SK-N-MC (cell line): ENCODE results near the gene GPC5.

Experiments
- DNase-seq: peaks from one replicate; pipeline ENCODE4 v3.0.0-alpha.2; 2011; ENCODE audit warnings: low read depth, low spot score
- H3K27ac ChIP-seq: fragments of 200-600 bp; sonication (generic); 2 replicates; pipeline ENCODE4 v1.5.1; 2016; ENCODE audit warnings: mixed run types
- H3K36me3 ChIP-seq: fragments of 200-600 bp; sonication (generic); 2 replicates; pipeline ENCODE4 v1.6.1; 2017; ENCODE audit warnings: antibody characterized with exemption, low read length, mixed read lengths; ENCODE audit not compliant: insufficient read depth
- H3K4me3 ChIP-seq: fragments of 200-600 bp; sonication (generic); 2 replicates; pipeline ENCODE4 v1.5.1; 2016
- H3K9ac ChIP-seq: fragments of 200-600 bp; sonication (generic); 2 replicates; pipeline ENCODE4 v1.8.0; 2017; ENCODE audit warnings: mixed run types, mixed read lengths; ENCODE audit not compliant: insufficient read length
- H3K9me3 ChIP-seq: fragments of 200-600 bp; sonication (generic); 2 replicates; pipeline ENCODE4 v1.6.1; 2017; ENCODE audit warnings: low read depth, mild to moderate bottlenecking, antibody characterized with exemption, low read length, moderate library complexity, mixed read lengths
- EZH2 ChIP-seq: fragments of 200-600 bp; sonication (generic); IDR thresholded peaks from one replicate; pipeline ENCODE4 v1.6.1; 2017; ENCODE audit warnings: antibody characterized with exemption
- FOXP2 ChIP-seq: optimal IDR thresholded peaks from 2 replicates; pipeline ENCODE3; 2011; ENCODE audit warnings: mild to moderate bottlenecking, moderate library complexity; ENCODE audit not compliant: insufficient read depth; ENCODE audit errors: extremely low read length, control extremely low read depth
- POLR2AphosphoS5 ChIP-seq: IDR thresholded peaks from 2 replicates; pipeline ENCODE4 v1.6.1; 2012; ENCODE audit warnings: mild to moderate bottlenecking, low read depth, low read length, borderline replicate concordance

GPC5 gene

GRCh38 chr13:91592056-91593014, 193.9 kb downstream of the GPC5 start:
- no peak for DNase-seq
- Histone ChIP-seq H3K4me3 (no peak overlapping the region), H3K9me3 (no peaks in the 10 kb centered on the region), H3K27ac (no peak overlapping the region), H3K9ac (no peak overlapping the region), H3K36me3 (no peaks in the 10 kb centered on the region)
- TF ChIP-seq FOXP2, result no peak
- no peak for TF ChIP-seq EZH2
- TF ChIP-seq POLR2AphosphoS5, result no peak

- DNase-seq, result no peak
- TF ChIP-seq FOXP2 (no peak), POLR2AphosphoS5 (no peak), EZH2 (no peak)
- H3K9me3 ChIP-seq, result no peaks in the 10 kb centered on the region
- H3K4me3 ChIP-seq, result no peak overlapping the region
- no peaks in the 10 kb centered on the region for H3K36me3 ChIP-seq
- H3K9ac ChIP-seq, result no peak overlapping the region
- no peak overlapping the region for H3K27ac ChIP-seq
Measured at GRCh38 chr13:91593456-91593855, 195.0 kb downstream of the GPC5 start.

GRCh38 chr13:91594061-91594460, 195.6 kb downstream of the GPC5 start:
- no peak overlapping the region for H3K9ac ChIP-seq
- H3K4me3 ChIP-seq, result no peak overlapping the region
- TF ChIP-seq FOXP2, result no peak
- TF ChIP-seq POLR2AphosphoS5, result no peak
- TF ChIP-seq EZH2, result no peak
- no peaks in the 10 kb centered on the region for H3K9me3 ChIP-seq
- no peak for DNase-seq
- no peaks in the 10 kb centered on the region for H3K36me3 ChIP-seq
- H3K27ac ChIP-seq, result no peak overlapping the region

- TF ChIP-seq POLR2AphosphoS5 (no peak), FOXP2 (no peak), EZH2 (no peak)
- Histone ChIP-seq H3K27ac (no peak overlapping the region), H3K9ac (no peak overlapping the region), H3K36me3 (no peaks in the 10 kb centered on the region), H3K4me3 (no peak overlapping the region), H3K9me3 (no peaks in the 10 kb centered on the region)
- no peak for DNase-seq
Measured at GRCh38 chr13:91595677-91596076, 197.3 kb downstream of the GPC5 start.

- no peak overlapping the region for H3K4me3 ChIP-seq
- no peak for TF ChIP-seq POLR2AphosphoS5
- TF ChIP-seq FOXP2, result no peak
- no peak for TF ChIP-seq EZH2
- H3K9ac ChIP-seq, result no peak overlapping the region
- no peak for DNase-seq
- no peaks in the 10 kb centered on the region for H3K9me3 ChIP-seq
- H3K27ac ChIP-seq, result no peak overlapping the region
- H3K36me3 ChIP-seq, result no peaks in the 10 kb centered on the region
Measured at GRCh38 chr13:91596842-91597241, 198.4 kb downstream of the GPC5 start.

- no peaks in the 10 kb centered on the region for H3K36me3 ChIP-seq
- TF ChIP-seq FOXP2, result no peak
- no peak for TF ChIP-seq POLR2AphosphoS5
- TF ChIP-seq EZH2, result no peak
- H3K27ac ChIP-seq, result no peak overlapping the region
- H3K9me3 ChIP-seq, result no peaks in the 10 kb centered on the region
- H3K9ac ChIP-seq, result no peak overlapping the region
- no peak for DNase-seq
- no peak overlapping the region for H3K4me3 ChIP-seq
Measured at GRCh38 chr13:91598655-91599054, 200.2 kb downstream of the GPC5 start.

GRCh38 chr13:91601273-91601672, 202.9 kb downstream of the GPC5 start:
- no peak overlapping the region for H3K27ac ChIP-seq

GRCh38 chr13:91601807-91602206, 203.4 kb downstream of the GPC5 start:
- H3K4me3 ChIP-seq, result no peak overlapping the region
- no peak for DNase-seq

More at GRCh38 chr13:91601273-91601672, 202.9 kb downstream of the GPC5 start:
- no peak overlapping the region for H3K9ac ChIP-seq
- TF ChIP-seq EZH2 (no peak), FOXP2 (no peak), POLR2AphosphoS5 (no peak)
- no peak for DNase-seq
- H3K4me3 ChIP-seq, result no peak overlapping the region
- H3K36me3 ChIP-seq, result no peaks in the 10 kb centered on the region
- no peaks in the 10 kb centered on the region for H3K9me3 ChIP-seq

More at GRCh38 chr13:91601807-91602206, 203.4 kb downstream of the GPC5 start:
- Histone ChIP-seq H3K9ac (no peak overlapping the region), H3K36me3 (no peaks in the 10 kb centered on the region), H3K27ac (no peak overlapping the region), H3K9me3 (no peaks in the 10 kb centered on the region)
- no peak for TF ChIP-seq EZH2
- TF ChIP-seq FOXP2, result no peak
- TF ChIP-seq POLR2AphosphoS5, result no peak
